GM18507 (cell line): Measurements from ENCODE around the gene MBP.

Source experiments
- DNase-seq: peaks from one replicate; pipeline ENCODE4 v3.0.0; 2011; ENCODE audit warnings: low read depth; ENCODE audit not compliant: insufficient read length; ENCODE audit errors: extremely low spot score
- FAIRE-seq: peaks from 2 replicates; lab custom pipeline; 2011; peaks lifted over from hg19 to GRCh38; lab: Jason Lieb, UNC

Gene MBP

GRCh38 chr18:77151772-77152520 is 19.4 kb upstream of the MBP start:
- FAIRE-seq (no peak), DNase-seq (no peak)

DNA sequence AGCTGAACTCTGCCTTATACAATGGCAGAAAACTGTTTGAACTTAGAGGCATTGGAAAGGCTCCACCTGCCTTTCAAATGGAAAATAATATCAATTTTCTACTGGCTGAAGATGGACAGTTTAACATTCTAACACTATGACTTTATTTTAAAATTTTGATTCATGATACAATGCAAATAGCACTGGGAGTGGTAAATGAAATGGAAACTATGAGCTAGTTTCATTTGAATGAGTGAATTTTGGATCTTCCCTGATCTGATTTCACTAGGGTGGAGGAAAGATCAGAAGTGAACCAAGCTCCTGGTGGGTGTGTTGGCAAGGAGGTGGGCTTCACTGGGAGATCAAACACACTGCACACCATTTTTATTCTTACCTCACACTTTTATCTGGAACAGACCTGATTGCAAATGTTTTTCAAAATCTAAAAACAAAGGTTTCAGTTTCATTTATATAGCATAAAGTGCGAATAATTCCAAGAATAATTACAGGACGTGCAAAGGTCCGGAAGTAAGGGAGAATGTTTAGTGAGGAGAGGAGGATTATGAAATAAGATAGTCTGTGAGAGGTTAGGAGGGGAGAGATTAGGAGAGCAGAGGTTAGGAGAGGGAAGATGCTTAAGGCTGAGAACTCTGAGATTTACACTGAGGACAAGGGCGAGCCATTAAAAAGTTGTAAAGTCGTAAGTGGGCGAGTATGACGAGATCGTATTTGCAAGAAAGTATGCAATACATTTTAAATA is 18.6 kb upstream of the MBP start:
- no peak for DNase-seq
- FAIRE-seq, result no peak

GRCh38 chr18:77150588-77150987 is 18.0 kb upstream of the MBP start:
- FAIRE-seq (no peak), DNase-seq (no peak)

GRCh38 chr18:77148289-77148688 is 15.7 kb upstream of the MBP start:
- DNase-seq (no peak), FAIRE-seq (no peak)

- no peak for FAIRE-seq
- no peak for DNase-seq
Measured at GRCh38 chr18:77147418-77147852, 14.9 kb upstream of the MBP start.

DNA sequence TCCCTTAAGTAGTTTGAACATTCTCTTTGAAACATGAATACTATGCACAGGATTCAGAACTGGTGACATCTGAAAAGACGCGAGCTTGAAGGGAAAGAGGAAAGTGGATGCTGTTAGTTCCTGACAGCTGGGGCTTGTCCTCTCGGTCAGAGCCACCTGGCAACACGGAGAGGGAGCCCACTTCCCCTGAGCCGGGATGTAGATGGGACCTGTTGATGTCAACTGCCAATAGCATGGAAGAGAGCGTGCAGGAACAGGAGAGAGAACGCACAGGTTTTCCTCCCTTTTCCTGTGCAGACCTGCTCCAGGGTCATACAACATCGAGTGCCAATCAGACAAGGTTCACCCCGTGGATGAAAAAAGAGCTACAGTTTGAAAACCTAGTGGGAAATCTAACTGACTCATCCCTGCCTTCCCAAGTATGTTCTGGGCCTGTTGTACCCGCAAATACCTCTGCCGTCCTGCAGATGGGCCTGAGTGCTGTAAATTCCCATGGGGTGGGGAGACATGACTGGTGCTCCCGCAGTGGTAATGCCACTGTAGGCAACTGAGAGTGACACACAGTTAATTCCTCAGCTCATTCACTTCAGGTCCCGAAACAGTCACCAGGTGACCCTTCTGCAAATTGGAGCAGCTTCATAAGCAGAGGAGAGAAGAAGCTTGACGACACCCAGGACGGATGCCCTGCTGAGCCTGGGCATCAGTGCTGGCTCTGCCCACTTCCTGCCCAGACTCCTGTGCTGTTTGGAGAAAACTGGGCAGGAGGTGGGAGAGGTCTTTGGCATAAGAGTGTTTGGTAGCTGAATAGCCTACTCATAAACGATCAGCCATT is 13.9 kb upstream of the MBP start:
- DNase-seq, result no peak
- no peak for FAIRE-seq

DNA sequence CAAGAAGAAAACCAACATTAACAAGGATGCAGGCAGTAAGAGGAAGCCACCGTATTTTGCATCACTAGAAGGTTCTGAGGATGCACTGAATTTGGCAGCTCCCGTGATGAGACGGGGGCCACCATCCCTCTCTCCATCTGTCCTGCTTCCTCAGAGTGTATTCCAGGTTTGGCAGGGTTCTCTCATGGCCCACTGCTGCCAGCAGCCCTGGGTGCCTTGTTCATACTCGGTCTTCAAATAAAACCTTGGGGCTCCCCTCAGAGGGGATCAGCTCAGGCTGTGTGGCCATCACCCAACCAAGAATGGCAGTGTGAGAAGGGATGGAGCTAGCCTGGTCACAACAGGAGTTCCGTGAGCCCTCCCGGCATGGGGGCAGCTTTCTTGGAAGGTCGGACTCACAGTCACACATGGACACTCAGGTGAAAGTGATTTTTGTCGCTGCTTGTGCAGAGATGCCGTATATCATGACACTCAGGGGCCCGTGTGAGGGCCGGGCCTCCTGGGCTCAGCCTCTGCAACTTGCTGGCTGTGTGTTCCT is 12.8 kb upstream of the MBP start:
- DNase-seq (no peak), FAIRE-seq (no peak)

GRCh38 chr18:77144451-77145118 is 12.0 kb upstream of the MBP start:
- DNase-seq (no peak), FAIRE-seq (no peak)

DNA sequence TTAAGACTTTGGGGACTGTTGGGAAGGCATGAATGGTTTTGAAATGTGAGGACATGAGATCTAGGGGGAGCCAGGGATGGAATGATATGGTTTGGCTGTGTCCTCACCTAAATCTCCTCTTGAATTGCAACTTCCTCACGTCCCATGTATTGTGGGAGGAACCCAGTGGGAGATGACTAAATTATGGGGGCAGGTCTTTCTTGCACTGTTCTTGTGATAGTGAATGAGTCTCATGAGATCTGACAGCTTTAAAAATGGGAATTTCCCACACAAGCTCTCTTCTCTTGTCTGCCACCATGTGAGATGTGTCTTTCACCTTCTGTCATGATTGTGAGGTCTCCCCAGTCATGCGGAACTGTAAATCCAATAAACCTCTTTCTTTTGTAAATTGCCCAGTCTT is 11.5 kb upstream of the MBP start:
- FAIRE-seq, result no peak
- DNase-seq, result no peak

DNA sequence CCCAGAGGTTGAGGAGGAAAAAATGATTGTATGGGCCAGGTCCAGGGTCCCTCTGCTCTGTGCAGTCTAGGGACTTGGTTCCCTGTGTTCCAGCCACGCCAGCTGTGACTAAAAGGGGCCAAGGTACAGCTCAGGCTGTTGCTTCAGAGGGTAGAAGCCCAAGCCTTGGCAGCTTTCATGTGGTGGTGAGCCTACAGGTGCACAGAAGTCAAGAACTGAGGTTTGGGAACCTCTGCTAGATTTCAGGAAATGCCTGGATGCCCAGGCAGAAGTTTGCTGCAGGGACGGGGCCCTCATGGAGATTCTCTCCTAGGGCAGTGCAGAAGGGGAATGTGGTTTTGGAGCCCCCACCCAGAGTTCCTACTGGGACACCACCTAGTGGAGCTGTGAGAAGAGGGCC is 10.6 kb upstream of the MBP start:
- DNase-seq, result no peak
- FAIRE-seq, result no peak

DNA sequence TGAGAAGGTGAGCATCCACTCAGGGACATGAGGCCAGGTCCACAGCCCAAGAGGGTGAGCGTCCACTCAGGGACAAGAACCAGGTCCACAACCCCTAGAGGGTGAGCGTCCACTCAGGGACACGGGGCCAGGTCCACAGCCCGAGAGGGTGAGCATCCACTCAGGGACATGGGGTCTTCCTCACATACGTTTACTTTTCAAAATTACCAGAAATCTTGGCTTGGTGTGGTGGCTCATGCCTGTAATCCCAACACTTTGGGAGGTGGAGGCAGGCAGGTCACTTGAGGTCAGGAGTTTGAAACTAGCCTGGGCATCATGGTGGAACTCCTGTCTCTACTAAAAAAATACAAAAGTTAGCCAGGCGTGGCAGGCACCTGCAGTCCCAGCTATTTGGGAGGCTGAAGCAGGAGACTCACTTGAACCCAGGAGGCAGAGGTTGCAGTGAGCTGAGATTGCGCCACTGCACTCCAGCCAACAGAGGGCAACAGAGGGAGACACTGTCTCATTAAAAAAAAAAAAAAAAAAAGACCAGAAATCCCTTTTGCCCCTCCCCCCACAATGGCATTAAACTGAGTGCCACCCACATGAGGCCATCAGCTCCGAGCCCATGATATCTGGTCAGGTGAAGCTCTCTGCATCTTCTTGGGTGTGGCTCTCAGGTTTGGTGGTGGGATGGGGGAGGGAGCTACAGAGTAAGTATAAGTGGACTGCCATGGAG is 9.0 kb upstream of the MBP start:
- DNase-seq (no peak), FAIRE-seq (no peak)

GRCh38 chr18:77140439-77141109 is 8.0 kb upstream of the MBP start:
- no peak for DNase-seq
- no peak for FAIRE-seq

DNA sequence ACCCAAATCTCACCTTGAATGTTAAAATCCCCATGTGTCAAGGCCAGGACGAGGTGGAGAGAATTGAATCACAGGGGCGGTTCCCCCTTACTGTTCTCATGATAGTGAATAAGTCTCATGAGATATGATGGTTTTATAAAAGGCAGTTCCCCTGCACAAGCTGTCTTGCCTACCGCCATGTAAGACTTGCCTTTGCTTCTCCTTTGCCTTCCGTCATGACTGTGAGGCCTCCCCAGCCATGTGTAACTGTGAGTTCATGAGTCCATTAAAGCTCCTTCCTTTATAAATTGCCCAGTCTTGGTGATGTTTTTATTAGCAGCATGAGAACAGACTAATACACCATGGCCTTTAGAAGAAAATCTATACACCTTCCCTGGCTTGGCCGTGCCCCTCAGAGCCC is 7.4 kb upstream of the MBP start:
- no peak for FAIRE-seq
- no peak for DNase-seq

DNA sequence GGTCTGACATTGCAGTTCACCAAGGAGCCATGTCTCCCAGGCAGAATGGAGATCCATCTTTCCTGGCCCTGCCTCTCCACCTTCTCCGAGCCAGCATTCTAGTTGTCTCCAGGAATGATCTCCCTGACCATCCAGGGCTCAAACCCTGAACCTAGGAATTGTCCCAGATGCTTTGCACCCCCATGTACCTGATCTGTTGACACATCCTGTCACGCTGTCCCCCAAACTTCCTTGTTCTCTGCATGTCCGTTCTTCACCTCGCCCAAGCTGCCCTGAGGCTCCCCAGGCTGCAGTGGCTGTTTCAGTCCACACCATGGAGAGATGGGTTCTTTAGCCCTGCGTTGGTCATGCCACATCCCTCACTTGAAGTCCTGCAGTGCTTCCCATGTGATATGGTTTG is 7.0 kb upstream of the MBP start:
- DNase-seq (no peak), FAIRE-seq (no peak)

- no peak for DNase-seq
- FAIRE-seq, result no peak
Measured at GRCh38 chr18:77138270-77138669, 5.7 kb upstream of the MBP start.

- DNase-seq, result no peak
- no peak for FAIRE-seq
Measured at GRCh38 chr18:77137851-77138250, 5.3 kb upstream of the MBP start.

GRCh38 chr18:77136871-77137665 is 4.5 kb upstream of the MBP start:
- FAIRE-seq, result no peak

More at GRCh38 chr18:77136871-77137665, 4.5 kb upstream of the MBP start:
- DNase-seq, result no peak
